ENCODE measurements around the gene ABTB1.

DNA sequence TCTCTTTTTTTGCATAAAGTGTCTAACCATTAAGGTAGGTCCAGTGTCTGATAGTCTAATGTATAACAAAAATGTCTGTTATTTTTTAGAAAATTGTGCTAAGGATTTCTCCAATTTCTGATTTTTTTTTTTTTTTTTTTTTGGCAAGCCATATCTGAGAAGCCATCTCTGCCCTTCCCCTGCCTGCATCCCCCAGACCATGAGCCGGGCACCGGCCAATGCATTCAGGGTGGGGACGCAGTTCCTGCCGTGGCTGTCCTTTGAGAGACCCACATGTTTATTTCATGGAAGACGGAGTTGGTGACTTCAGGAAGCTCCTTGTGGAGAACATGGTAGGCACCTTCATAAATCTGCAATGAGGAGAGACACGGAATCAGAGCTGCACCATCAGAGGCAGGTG lies 19.2 kb downstream of the ABTB1 start:
- TF ChIP-seq, protein P1, sequence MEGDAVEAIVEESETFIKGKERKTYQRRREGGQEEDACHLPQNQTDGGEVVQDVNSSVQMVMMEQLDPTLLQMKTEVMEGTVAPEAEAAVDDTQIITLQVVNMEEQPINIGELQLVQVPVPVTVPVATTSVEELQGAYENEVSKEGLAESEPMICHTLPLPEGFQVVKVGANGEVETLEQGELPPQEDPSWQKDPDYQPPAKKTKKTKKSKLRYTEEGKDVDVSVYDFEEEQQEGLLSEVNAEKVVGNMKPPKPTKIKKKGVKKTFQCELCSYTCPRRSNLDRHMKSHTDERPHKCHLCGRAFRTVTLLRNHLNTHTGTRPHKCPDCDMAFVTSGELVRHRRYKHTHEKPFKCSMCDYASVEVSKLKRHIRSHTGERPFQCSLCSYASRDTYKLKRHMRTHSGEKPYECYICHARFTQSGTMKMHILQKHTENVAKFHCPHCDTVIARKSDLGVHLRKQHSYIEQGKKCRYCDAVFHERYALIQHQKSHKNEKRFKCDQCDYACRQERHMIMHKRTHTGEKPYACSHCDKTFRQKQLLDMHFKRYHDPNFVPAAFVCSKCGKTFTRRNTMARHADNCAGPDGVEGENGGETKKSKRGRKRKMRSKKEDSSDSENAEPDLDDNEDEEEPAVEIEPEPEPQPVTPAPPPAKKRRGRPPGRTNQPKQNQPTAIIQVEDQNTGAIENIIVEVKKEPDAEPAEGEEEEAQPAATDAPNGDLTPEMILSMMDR (IDR thresholded peaks at IDR 0.05; ENCODE audit: low read depth, low read length): no peak
- TF ChIP-seq EZH2phosphoT487 (IDR thresholded peaks at IDR 0.05; ENCODE audit: low read depth): no peak

Data from OCI-LY3 (cell line).